Suprapubic skin (tissue), 3 donors: ENCODE results near the gene GOSR2.

Experiments
- POLR2A ChIP-seq, 2 donors: fragments of 450-650 bp; IDR thresholded peaks; one replicate each; pipeline ENCODE4 v1.6.1; 2017; ENCODE audit warnings: antibody characterized with exemption in 2 of 2, mild to moderate bottlenecking in 2 of 2, moderate library complexity in 2 of 2
- TF ChIP-seq, protein P1 (sequence below), 2 donors: fragments of 200-600 bp in 1 of 2; fragments of 450-650 bp in 1 of 2; sonication (generic) in 1 of 2; IDR thresholded peaks; one replicate each; pipeline ENCODE4 v1.5.1; 2016 to 2019; ENCODE audit warnings: antibody characterized with exemption in 2 of 2, mild to moderate bottlenecking in 1 of 2, moderate library complexity in 1 of 2

DNA sequence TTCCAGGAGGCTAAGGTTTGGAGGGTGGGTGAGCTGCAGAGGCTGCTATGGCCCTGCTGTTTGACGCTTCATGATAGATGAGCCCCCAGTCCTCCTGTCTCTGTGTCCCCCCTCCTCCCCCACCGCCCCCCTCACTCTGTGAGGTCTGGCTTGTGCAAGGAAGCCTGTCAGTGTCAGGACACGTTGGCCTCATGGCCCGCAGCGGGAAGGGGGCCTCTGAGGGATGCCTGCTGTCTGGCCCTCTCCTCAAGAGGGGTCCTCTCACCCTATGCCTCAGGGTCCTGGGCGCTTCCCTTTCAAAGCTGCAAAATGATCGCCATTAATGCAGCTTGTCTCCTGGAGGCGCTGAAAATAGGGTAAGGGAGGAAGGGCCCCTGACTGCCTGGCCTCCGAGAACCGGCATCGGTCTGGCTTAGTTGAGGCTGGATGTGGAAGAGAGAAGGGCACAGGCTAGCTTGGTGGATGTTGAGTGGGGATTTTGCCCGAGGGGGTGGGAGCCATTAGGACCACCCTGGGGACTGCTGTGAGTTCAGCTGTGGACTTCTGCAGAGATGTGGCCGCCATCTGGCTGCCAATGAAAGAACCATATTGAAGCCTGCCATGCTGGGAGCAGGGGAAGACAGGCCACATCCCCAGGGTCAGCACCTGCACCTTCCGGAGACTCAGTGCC lies 14.8 kb upstream of the GOSR2 start:
- TF ChIP-seq, protein P1, sequence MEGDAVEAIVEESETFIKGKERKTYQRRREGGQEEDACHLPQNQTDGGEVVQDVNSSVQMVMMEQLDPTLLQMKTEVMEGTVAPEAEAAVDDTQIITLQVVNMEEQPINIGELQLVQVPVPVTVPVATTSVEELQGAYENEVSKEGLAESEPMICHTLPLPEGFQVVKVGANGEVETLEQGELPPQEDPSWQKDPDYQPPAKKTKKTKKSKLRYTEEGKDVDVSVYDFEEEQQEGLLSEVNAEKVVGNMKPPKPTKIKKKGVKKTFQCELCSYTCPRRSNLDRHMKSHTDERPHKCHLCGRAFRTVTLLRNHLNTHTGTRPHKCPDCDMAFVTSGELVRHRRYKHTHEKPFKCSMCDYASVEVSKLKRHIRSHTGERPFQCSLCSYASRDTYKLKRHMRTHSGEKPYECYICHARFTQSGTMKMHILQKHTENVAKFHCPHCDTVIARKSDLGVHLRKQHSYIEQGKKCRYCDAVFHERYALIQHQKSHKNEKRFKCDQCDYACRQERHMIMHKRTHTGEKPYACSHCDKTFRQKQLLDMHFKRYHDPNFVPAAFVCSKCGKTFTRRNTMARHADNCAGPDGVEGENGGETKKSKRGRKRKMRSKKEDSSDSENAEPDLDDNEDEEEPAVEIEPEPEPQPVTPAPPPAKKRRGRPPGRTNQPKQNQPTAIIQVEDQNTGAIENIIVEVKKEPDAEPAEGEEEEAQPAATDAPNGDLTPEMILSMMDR (IDR thresholded peaks at IDR 0.05) = no peak
- no peak for TF ChIP-seq POLR2A (IDR thresholded peaks at IDR 0.05)
